Measurements from ENCODE around the gene BIN2. TPM values are rescaled to one million over a fixed set of nuclear protein-coding genes. Genes with fewer than 3 reads are reported as not detected.

The BIN2 gene
- total RNA-seq, 3 donors from 2014 or later (not counting 1 experiment from before 2014, with no cell fraction given): 443 to 495 (median 478) TPM

DNA sequence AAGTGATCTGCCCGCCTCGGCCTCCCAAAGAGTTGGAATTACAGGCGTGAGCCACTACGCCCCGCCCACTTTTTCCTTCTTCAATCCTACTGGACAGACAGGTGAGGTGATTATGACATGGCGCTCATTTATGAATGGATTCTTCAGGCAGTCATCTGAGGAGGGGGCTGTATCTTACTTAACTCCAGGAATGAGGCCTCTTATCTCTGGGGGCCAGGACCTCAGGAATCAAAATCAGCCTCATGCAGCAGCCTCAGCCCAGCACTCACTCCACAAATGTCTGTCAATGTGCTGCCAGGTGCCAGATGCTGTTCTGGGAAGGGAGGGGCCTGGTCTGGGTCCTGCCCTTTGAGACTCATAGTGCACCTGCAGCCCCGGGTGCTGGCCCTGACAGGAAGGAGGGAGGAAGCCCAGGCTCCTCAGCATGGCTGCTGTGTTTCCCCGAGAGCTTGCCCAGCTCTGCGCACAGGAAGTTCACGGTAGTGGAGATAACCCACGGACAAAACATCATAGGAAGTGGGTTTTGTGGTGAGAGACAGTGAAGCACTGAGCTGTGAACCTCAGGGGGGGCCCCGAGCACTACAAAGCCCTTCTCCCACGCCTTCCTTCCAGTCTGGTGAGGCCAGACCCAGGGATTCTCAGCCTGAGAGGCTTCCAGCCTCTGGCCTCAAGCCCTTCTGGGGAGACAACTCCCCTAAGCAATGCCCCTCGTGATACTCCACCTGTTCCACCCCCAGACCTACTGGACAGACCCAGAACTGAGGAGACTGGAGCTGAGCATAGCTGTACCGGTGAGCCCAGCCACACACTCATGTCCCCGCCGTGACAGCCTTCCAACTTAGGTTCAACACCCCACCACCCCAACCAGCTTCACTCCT is 44.9 kb upstream of the BIN2 start:
- Histone ChIP-seq H3K27me3 (ENCODE audit: control insufficient read depth, insufficient read depth, low read length) (no peaks in the 10 kb centered on the region), H3K27ac (ENCODE audit: low read length) (peak overlapping the region; percentile 72), H3K4me3 (ENCODE audit: low read length) (no peak overlapping the region), H3K4me1 (ENCODE audit: control insufficient read depth, insufficient read depth, low read length) (peaks cover 30% of the 10 kb centered on the region), H3K36me3 (ENCODE audit: control insufficient read depth, insufficient read depth, low read length) (peaks cover 5% of the 10 kb centered on the region), H3K9me3 (ENCODE audit: control insufficient read depth, insufficient read depth, low read length) (no peaks in the 10 kb centered on the region)
- intact Hi-C loops (cut with micrococcal nuclease): loop anchor here (1.0 to 2.0 kb wide), 4 partner anchors 22 to 56 kb away; partner anchors contain the start of genes BIN2, GALNT6 and SLC4A8
- DNase-seq: peak; percentile 77 to 97
- H3K4me3 Mint-ChIP-seq: peak overlapping the region; percentile 80
- WGBS (ENCODE audit: insufficient coverage): 11% methylated on average over 13 of the region's 17 CpGs
- H3K27ac Mint-ChIP-seq: peak overlapping the region; percentile 82 to 87
- peak; percentile 91 to 95 (median 91) for ATAC-seq
- TF ChIP-seq, protein P1, sequence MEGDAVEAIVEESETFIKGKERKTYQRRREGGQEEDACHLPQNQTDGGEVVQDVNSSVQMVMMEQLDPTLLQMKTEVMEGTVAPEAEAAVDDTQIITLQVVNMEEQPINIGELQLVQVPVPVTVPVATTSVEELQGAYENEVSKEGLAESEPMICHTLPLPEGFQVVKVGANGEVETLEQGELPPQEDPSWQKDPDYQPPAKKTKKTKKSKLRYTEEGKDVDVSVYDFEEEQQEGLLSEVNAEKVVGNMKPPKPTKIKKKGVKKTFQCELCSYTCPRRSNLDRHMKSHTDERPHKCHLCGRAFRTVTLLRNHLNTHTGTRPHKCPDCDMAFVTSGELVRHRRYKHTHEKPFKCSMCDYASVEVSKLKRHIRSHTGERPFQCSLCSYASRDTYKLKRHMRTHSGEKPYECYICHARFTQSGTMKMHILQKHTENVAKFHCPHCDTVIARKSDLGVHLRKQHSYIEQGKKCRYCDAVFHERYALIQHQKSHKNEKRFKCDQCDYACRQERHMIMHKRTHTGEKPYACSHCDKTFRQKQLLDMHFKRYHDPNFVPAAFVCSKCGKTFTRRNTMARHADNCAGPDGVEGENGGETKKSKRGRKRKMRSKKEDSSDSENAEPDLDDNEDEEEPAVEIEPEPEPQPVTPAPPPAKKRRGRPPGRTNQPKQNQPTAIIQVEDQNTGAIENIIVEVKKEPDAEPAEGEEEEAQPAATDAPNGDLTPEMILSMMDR (IDR thresholded peaks at IDR 0.05): no peak
- peaks cover 31 to 33% of the 10 kb centered on the region in 2 donors for H3K4me1 Mint-ChIP-seq
- no peaks in the 10 kb centered on the region for H3K36me3 Mint-ChIP-seq
- H3K9me3 Mint-ChIP-seq: no peaks in the 10 kb centered on the region
- no peaks in the 10 kb centered on the region for H3K27me3 Mint-ChIP-seq (ENCODE audit: low read depth in 2 of 2)

DNA sequence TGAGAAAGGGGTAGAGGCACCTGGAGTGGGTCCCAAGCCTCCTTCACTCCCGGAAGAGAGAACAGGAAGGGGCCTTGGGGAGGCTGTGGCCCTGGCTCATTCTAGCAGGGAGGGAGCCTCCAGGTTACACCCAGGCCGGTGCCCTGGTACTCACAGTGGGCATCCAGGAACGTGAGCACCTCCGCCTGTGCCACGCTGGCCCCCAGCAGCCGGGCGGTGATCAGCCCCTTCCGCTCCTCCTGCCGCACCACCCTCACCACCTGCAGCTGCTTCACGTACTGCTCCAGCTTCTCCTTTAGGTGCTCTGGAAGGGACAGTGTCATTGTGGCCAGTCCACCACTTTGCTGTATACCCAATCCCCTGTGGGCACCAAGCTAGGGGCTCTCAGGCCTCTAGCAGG is 41.3 kb upstream of the BIN2 start:
- H3K27ac Mint-ChIP-seq: no peak overlapping the region
- no peaks in the 10 kb centered on the region for H3K9me3 Mint-ChIP-seq
- no peak overlapping the region for H3K4me3 Mint-ChIP-seq
- Histone ChIP-seq H3K36me3 (ENCODE audit: control insufficient read depth, insufficient read depth, low read length) (peaks cover 12% of the 10 kb centered on the region), H3K4me3 (ENCODE audit: low read length) (no peak overlapping the region), H3K27me3 (ENCODE audit: control insufficient read depth, insufficient read depth, low read length) (no peaks in the 10 kb centered on the region), H3K4me1 (ENCODE audit: control insufficient read depth, insufficient read depth, low read length) (peaks cover 30% of the 10 kb centered on the region), H3K27ac (ENCODE audit: low read length) (no peak overlapping the region), H3K9me3 (ENCODE audit: control insufficient read depth, insufficient read depth, low read length) (no peaks in the 10 kb centered on the region)
- TF ChIP-seq, protein P1 (IDR thresholded peaks at IDR 0.05): no peak
- H3K36me3 Mint-ChIP-seq: no peaks in the 10 kb centered on the region
- intact Hi-C loops (cut with micrococcal nuclease): no loop called here
- H3K4me1 Mint-ChIP-seq: peaks cover 23 to 25% of the 10 kb centered on the region in 2 donors
- no peak for DNase-seq
- no peak for ATAC-seq
- no peaks in the 10 kb centered on the region for H3K27me3 Mint-ChIP-seq (ENCODE audit: low read depth in 2 of 2)
- WGBS (ENCODE audit: insufficient coverage): 97% methylated on average over 10 of the region's 10 CpGs

DNA sequence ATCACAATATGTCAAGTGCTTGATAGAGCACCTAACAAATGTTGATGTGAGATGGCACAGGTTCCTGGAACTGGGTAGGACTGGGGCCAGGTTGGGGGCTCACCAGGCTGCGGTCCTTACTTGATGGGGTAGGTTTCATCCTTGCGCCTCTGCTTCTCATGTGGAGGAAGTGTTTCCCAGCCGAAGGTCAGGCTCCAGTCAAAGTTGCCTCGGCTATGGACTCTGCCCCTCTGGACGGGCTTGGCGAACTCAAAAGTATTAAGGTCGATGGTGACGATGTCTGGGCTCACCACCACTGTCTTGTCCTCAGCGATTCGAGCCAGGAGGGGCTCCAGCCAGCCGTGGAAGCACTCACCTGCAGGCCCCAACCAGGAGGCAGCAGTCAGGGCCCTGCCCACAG is 40.0 kb upstream of the BIN2 start:
- peaks cover 17% of the 10 kb centered on the region for H3K4me1 ChIP-seq (ENCODE audit: control insufficient read depth, insufficient read depth, low read length)
- DNase-seq (no peak), ATAC-seq (no peak)
- Mint-ChIP-seq H3K9me3 (no peaks in the 10 kb centered on the region), H3K4me1 (peaks cover 12% of the 10 kb centered on the region in 2 donors), H3K36me3 (no peaks in the 10 kb centered on the region), H3K27ac (no peak overlapping the region), H3K4me3 (no peak overlapping the region), H3K27me3 (ENCODE audit: low read depth in 2 of 2) (no peaks in the 10 kb centered on the region)
- no peaks in the 10 kb centered on the region for H3K9me3 ChIP-seq (ENCODE audit: control insufficient read depth, insufficient read depth, low read length)
- TF ChIP-seq, protein P1 (IDR thresholded peaks at IDR 0.05): no peak
- peaks cover 15% of the 10 kb centered on the region for H3K36me3 ChIP-seq (ENCODE audit: control insufficient read depth, insufficient read depth, low read length)
- intact Hi-C loops (cut with micrococcal nuclease): no loop called here
- no peak overlapping the region for H3K4me3 ChIP-seq (ENCODE audit: low read length)
- 96% methylated on average over 11 of the region's 11 CpGs for WGBS (ENCODE audit: insufficient coverage)
- no peaks in the 10 kb centered on the region for H3K27me3 ChIP-seq (ENCODE audit: control insufficient read depth, insufficient read depth, low read length)
- H3K27ac ChIP-seq (ENCODE audit: low read length): no peak overlapping the region

Measured in natural killer cell (primary cell).